NT2/D1 (cell line): ENCODE results near the gene KIT.
A peak's percentile ranks its signal among the peaks of the same experiment; 100 is the strongest.
"Not testable (repeated sequence)": the region's sequence is repeated elsewhere in the genome, so short reads cannot be mapped to it uniquely, and the experiment has no call there.

Source experiments
- DNase-seq: peaks from one replicate; pipeline ENCODE4 v3.0.0-alpha.2; 2011; ENCODE audit warnings: low read depth, low spot score
- H3K27me3 ChIP-seq: 2 replicates; pipeline ENCODE4 v1.6.0; 2011; ENCODE audit warnings: mild to moderate bottlenecking; ENCODE audit not compliant: insufficient read length, insufficient read depth
- H3K36me3 ChIP-seq: 2 replicates; pipeline ENCODE4 v1.6.1; 2011; ENCODE audit warnings: mild to moderate bottlenecking, low read length, mixed read lengths; ENCODE audit not compliant: insufficient read depth, insufficient read length
- H3K4me1 ChIP-seq: 2 replicates; pipeline ENCODE4 v1.5.1; 2011; ENCODE audit not compliant: insufficient read depth, insufficient read length
- H3K4me3 ChIP-seq: 2 replicates; pipeline ENCODE4 v1.5.1; 2011; ENCODE audit warnings: low read depth; ENCODE audit not compliant: insufficient read length
- H3K9ac ChIP-seq: 2 replicates; pipeline ENCODE4 v1.6.0; 2011; ENCODE audit warnings: low read depth; ENCODE audit not compliant: insufficient read length
- H3K9me3 ChIP-seq: 2 replicates; pipeline ENCODE4 v1.5.1; 2011; ENCODE audit warnings: mild to moderate bottlenecking, low read length; ENCODE audit not compliant: insufficient read depth
- SUZ12 ChIP-seq: IDR thresholded peaks from 2 replicates; pipeline ENCODE4 v1.6.1; 2011; ENCODE audit not compliant: insufficient read length, insufficient read depth; ENCODE audit errors: extremely low read depth
- YY1 ChIP-seq: IDR thresholded peaks from 2 replicates; pipeline ENCODE4 v1.6.1; 2011; ENCODE audit not compliant: insufficient read length, insufficient read depth
- ZNF274 ChIP-seq: IDR thresholded peaks from 2 replicates; pipeline ENCODE4 v1.6.1; 2011; ENCODE audit warnings: mild to moderate bottlenecking, low read depth, low read length

The KIT gene

DNA sequence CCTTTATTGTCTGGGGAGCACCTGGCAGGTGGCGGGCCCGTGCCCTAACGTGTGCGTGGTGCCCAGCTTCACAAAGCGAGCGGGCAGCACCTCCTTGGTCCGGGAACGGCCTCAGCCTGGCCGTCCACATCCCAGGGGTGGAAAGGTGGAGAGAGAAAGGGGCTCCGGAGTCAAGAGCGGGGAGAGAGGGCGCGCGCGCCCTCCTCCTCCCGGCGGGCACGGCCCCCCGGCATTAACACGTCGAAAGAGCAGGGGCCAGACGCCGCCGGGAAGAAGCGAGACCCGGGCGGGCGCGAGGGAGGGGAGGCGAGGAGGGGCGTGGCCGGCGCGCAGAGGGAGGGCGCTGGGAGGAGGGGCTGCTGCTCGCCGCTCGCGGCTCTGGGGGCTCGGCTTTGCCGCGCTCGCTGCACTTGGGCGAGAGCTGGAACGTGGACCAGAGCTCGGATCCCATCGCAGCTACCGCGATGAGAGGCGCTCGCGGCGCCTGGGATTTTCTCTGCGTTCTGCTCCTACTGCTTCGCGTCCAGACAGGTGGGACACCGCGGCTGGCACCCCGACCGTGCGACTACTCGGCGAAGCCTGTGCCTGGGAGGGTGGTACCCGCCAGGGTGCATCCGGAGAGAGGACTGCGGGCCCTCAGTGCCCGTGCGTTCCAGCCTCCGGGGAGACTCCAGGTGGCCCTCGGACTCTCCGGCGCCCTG is at the start of gene KIT:
Gene KIT, plus strand, starts transcription at position 407 of the 701 bp plus-strand sequence. Its CDS starts 58 bp downstream, at position 465.
- H3K27me3 ChIP-seq = peaks cover 51% of the 10 kb centered on the region
- H3K9me3 ChIP-seq = no peaks in the 10 kb centered on the region
- no peak for TF ChIP-seq YY1
- no peaks in the 10 kb centered on the region for H3K4me1 ChIP-seq
- peak within 1 kb of the TSS; percentile 78 for H3K4me3 ChIP-seq
- H3K9ac ChIP-seq = peak within 1 kb of the TSS; percentile 87
- no peaks in the 10 kb centered on the region for H3K36me3 ChIP-seq
- DNase-seq = peak; percentile 66

DNA sequence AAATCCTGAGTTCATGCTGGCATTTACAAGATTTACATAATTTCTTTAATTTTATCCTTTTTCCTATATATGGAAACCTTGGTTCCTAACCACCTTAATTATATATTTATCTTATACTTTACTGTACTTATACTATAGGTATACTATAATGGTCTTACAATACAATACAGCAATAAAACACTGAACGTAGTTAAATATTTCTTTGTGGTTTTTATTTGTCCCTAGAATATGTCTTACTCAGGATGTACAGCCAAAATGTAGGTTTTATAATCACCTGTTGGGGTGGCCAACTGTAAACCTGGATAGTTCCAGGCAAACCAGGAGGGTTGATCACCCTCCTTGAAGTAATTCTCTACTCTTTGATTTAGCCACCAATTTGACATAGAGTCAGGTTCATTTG is 48.4 kb upstream of the KIT start:
- no peaks in the 10 kb centered on the region for H3K27me3 ChIP-seq
- no peak overlapping the region for H3K4me3 ChIP-seq
- H3K9ac ChIP-seq = no peak overlapping the region
- H3K4me1 ChIP-seq = no peaks in the 10 kb centered on the region
- no peaks in the 10 kb centered on the region for H3K36me3 ChIP-seq
- TF ChIP-seq ZNF274 (no peak), YY1 (no peak), SUZ12 (no peak)
- H3K9me3 ChIP-seq = no peaks in the 10 kb centered on the region
- no peak for DNase-seq

- TF ChIP-seq YY1 (no peak), ZNF274 (no peak), SUZ12 (no peak)
- H3K4me3 ChIP-seq = no peak overlapping the region
- DNase-seq = no peak
Measured at GRCh38 chr4:54614149-54614548, 43.6 kb upstream of the KIT start.

GRCh38 chr4:54620773-54621172 is 37.0 kb upstream of the KIT start:
- Histone ChIP-seq H3K9me3 (no peaks in the 10 kb centered on the region), H3K4me3 (no peak overlapping the region), H3K27me3 (no peaks in the 10 kb centered on the region), H3K36me3 (no peaks in the 10 kb centered on the region), H3K9ac (no peak overlapping the region), H3K4me1 (no peaks in the 10 kb centered on the region)
- TF ChIP-seq YY1 (no peak), ZNF274 (no peak), SUZ12 (no peak)
- DNase-seq = no peak

More at GRCh38 chr4:54614149-54614548, 43.6 kb upstream of the KIT start:
- Histone ChIP-seq H3K9me3 (no peaks in the 10 kb centered on the region), H3K27me3 (no peaks in the 10 kb centered on the region), H3K4me1 (no peaks in the 10 kb centered on the region), H3K36me3 (no peaks in the 10 kb centered on the region), H3K9ac (no peak overlapping the region)

DNA sequence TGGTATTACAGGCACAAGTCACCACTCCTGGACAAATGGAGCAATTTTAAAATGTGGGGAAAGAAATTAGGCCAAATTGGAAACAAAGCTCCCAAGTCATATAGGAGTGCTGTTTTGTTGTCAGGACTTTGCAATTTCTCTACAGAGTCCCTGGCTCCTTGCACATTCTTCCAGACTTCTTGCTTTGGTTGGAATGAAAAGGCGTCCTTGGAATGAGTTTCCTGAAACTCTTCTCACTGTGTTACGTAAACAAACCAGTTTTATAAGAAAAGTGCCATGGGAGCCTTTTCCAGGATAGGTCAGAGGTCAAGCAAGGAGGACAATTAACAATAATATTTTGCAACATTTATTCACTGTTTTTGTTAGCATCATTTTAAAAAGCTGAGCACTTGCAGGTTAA is 32.4 kb upstream of the KIT start:
- H3K9ac ChIP-seq = no peak overlapping the region

DNA sequence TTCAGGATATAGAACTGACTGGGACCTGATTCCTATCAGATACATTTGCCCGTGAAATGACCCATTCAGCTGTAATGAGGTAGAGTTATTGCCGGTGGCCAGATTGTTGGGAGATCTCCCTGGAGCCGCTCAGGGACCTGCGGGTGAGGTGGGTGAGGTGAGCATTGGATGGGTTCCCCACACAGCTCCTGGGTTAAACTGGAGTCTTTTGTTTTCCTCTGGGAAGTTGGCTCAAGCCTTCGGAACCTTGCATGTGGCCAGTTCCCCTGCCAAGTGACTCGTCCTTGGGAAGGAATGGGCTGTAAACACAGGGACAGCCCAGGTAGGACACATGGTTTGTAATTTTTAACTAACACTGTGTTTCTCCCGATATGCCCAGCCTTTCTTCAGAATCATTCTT is 31.6 kb upstream of the KIT start:
- H3K9me3 ChIP-seq = no peaks in the 10 kb centered on the region
- TF ChIP-seq YY1 (no peak), SUZ12 (no peak), ZNF274 (no peak)
- H3K4me3 ChIP-seq = no peak overlapping the region
- no peaks in the 10 kb centered on the region for H3K4me1 ChIP-seq
- H3K36me3 ChIP-seq = no peaks in the 10 kb centered on the region
- DNase-seq = no peak
- H3K9ac ChIP-seq = no peak overlapping the region
- no peaks in the 10 kb centered on the region for H3K27me3 ChIP-seq

More for the DNA sequence above, 32.4 kb upstream of the KIT start:
- TF ChIP-seq SUZ12 (no peak), YY1 (no peak), ZNF274 (no peak)
- no peaks in the 10 kb centered on the region for H3K27me3 ChIP-seq
- no peak overlapping the region for H3K4me3 ChIP-seq
- no peaks in the 10 kb centered on the region for H3K9me3 ChIP-seq
- DNase-seq = no peak
- no peaks in the 10 kb centered on the region for H3K36me3 ChIP-seq
- H3K4me1 ChIP-seq = no peaks in the 10 kb centered on the region

DNA sequence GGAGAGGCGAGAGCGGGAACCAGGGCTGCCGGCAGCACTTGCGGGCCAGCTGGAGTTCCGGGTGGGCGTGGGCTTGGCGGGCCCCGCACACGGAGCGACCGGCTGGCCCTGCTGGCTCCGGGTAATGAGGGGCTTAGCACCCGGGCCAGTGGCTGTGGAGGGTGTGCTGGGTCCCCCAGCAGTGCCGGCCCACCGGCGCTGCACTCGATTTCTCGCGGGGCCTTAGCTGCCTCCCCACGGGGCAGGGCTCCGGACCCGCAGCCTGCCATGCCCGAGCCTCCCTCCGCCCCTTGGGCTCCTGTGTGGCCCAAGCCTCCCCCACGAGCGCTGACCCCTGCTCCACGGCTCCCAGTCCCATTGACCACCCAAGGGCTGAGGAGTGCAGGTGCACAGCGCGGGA is 25.2 kb upstream of the KIT start:
- Histone ChIP-seq H3K27me3 (no peaks in the 10 kb centered on the region), H3K36me3 (no peaks in the 10 kb centered on the region), H3K4me1 (no peaks in the 10 kb centered on the region), H3K9me3 (no peaks in the 10 kb centered on the region), H3K4me3 (no peak overlapping the region), H3K9ac (no peak overlapping the region)
- no peak for DNase-seq
- TF ChIP-seq SUZ12 (no peak), ZNF274 (no peak), YY1 (no peak)

- H3K27me3 ChIP-seq, H3K9ac ChIP-seq, DNase-seq, H3K36me3 ChIP-seq, H3K9me3 ChIP-seq, H3K4me1 ChIP-seq, H3K4me3 ChIP-seq: not testable (repeated sequence)
Measured at GRCh38 chr4:54633102-54633740, 24.5 kb upstream of the KIT start.
